ENCODE results near the gene ESPNL.

ESPNL gene

GRCh38 chr2:238152771-238153688, 52.9 kb downstream of the ESPNL start:
- Mint-ChIP-seq H3K9me3 (peaks cover 4% of the 10 kb centered on the region), H3K36me3 (ENCODE audit: low read depth) (no peaks in the 10 kb centered on the region), H3K4me1 (ENCODE audit: low read depth) (no peaks in the 10 kb centered on the region), H3K4me3 (no peak overlapping the region), H3K27me3 (peaks cover 2% of the 10 kb centered on the region), H3K27ac (no peak overlapping the region)
- DNase-seq = no peak

- H3K27ac Mint-ChIP-seq = no peak overlapping the region
- H3K9me3 Mint-ChIP-seq = peaks cover 4% of the 10 kb centered on the region
- no peak for DNase-seq
Observed at GRCh38 chr2:238154570-238154969, 54.4 kb downstream of the ESPNL start.

GRCh38 chr2:238155051-238155760, 55.1 kb downstream of the ESPNL start:
- no peaks in the 10 kb centered on the region for H3K36me3 Mint-ChIP-seq (ENCODE audit: low read depth)
- no peak for DNase-seq

More at GRCh38 chr2:238154570-238154969, 54.4 kb downstream of the ESPNL start:
- peaks cover 7% of the 10 kb centered on the region for H3K27me3 Mint-ChIP-seq
- H3K4me3 Mint-ChIP-seq = no peak overlapping the region
- H3K36me3 Mint-ChIP-seq (ENCODE audit: low read depth) = no peaks in the 10 kb centered on the region
- peaks cover 4% of the 10 kb centered on the region for H3K4me1 Mint-ChIP-seq (ENCODE audit: low read depth)

GRCh38 chr2:238155761-238156694, 55.9 kb downstream of the ESPNL start:
- H3K4me3 Mint-ChIP-seq = no peak overlapping the region
- H3K27ac Mint-ChIP-seq = no peak overlapping the region
- DNase-seq = no peak
- peaks cover 20% of the 10 kb centered on the region for H3K27me3 Mint-ChIP-seq
- peaks cover 4% of the 10 kb centered on the region for H3K9me3 Mint-ChIP-seq
- no peaks in the 10 kb centered on the region for H3K36me3 Mint-ChIP-seq (ENCODE audit: low read depth)
- H3K4me1 Mint-ChIP-seq (ENCODE audit: low read depth) = peaks cover 10% of the 10 kb centered on the region

More at GRCh38 chr2:238155051-238155760, 55.1 kb downstream of the ESPNL start:
- Mint-ChIP-seq H3K27ac (no peak overlapping the region), H3K4me1 (ENCODE audit: low read depth) (peaks cover 6% of the 10 kb centered on the region), H3K27me3 (peaks cover 12% of the 10 kb centered on the region), H3K9me3 (peaks cover 4% of the 10 kb centered on the region), H3K4me3 (no peak overlapping the region)

- H3K36me3 Mint-ChIP-seq (ENCODE audit: low read depth) = no peaks in the 10 kb centered on the region
- peaks cover 25% of the 10 kb centered on the region for H3K27me3 Mint-ChIP-seq
- peaks cover 4% of the 10 kb centered on the region for H3K9me3 Mint-ChIP-seq
- no peak overlapping the region for H3K4me3 Mint-ChIP-seq
- DNase-seq = no peak
- H3K27ac Mint-ChIP-seq = no peak overlapping the region
- H3K4me1 Mint-ChIP-seq (ENCODE audit: low read depth) = peaks cover 10% of the 10 kb centered on the region
Observed at GRCh38 chr2:238157506-238158017, 57.4 kb downstream of the ESPNL start.

GRCh38 chr2:238158018-238158508, 57.9 kb downstream of the ESPNL start:
- H3K36me3 Mint-ChIP-seq (ENCODE audit: low read depth) = no peaks in the 10 kb centered on the region
- H3K4me1 Mint-ChIP-seq (ENCODE audit: low read depth) = peaks cover 10% of the 10 kb centered on the region
- H3K27me3 Mint-ChIP-seq = peaks cover 28% of the 10 kb centered on the region

GRCh38 chr2:238158509-238159070, 58.5 kb downstream of the ESPNL start, which contains the start of gene ERFE:
Gene ERFE (plus strand): TSS chr2:238158970. CDS start chr2:238159008, 38 bp downstream.
- peak within 1 kb of the TSS; percentile 53 for H3K4me3 Mint-ChIP-seq
- peaks cover 4% of the 10 kb centered on the region for H3K9me3 Mint-ChIP-seq
- no peaks in the 10 kb centered on the region for H3K36me3 Mint-ChIP-seq (ENCODE audit: low read depth)
- H3K27me3 Mint-ChIP-seq = peaks cover 31% of the 10 kb centered on the region
- peak; percentile 76 for DNase-seq
- H3K4me1 Mint-ChIP-seq (ENCODE audit: low read depth) = peaks cover 10% of the 10 kb centered on the region
- H3K27ac Mint-ChIP-seq = no peak within 1 kb of the TSS

More at GRCh38 chr2:238158018-238158508, 57.9 kb downstream of the ESPNL start:
- Mint-ChIP-seq H3K27ac (no peak overlapping the region), H3K4me3 (no peak overlapping the region), H3K9me3 (peaks cover 4% of the 10 kb centered on the region)
- DNase-seq = no peak

GRCh38 chr2:238159071-238159539, 59.0 kb downstream of the ESPNL start:
- Mint-ChIP-seq H3K4me1 (ENCODE audit: low read depth) (peaks cover 10% of the 10 kb centered on the region), H3K27ac (no peak overlapping the region), H3K27me3 (peaks cover 31% of the 10 kb centered on the region), H3K4me3 (peak overlapping the region; percentile 53), H3K9me3 (peaks cover 2% of the 10 kb centered on the region), H3K36me3 (ENCODE audit: low read depth) (no peaks in the 10 kb centered on the region)
- DNase-seq = peak; percentile 57

- H3K27ac Mint-ChIP-seq = no peak overlapping the region
- peak overlapping the region; percentile 53 for H3K4me3 Mint-ChIP-seq
- H3K4me1 Mint-ChIP-seq (ENCODE audit: low read depth) = peaks cover 12% of the 10 kb centered on the region
- no peak for DNase-seq
- no peaks in the 10 kb centered on the region for H3K9me3 Mint-ChIP-seq
- peaks cover 37% of the 10 kb centered on the region for H3K27me3 Mint-ChIP-seq
- H3K36me3 Mint-ChIP-seq (ENCODE audit: low read depth) = no peaks in the 10 kb centered on the region
Observed at GRCh38 chr2:238159661-238160205, 59.6 kb downstream of the ESPNL start.

- Mint-ChIP-seq H3K27me3 (peaks cover 44% of the 10 kb centered on the region), H3K27ac (no peak overlapping the region), H3K9me3 (no peaks in the 10 kb centered on the region), H3K36me3 (ENCODE audit: low read depth) (no peaks in the 10 kb centered on the region), H3K4me3 (no peak overlapping the region), H3K4me1 (ENCODE audit: low read depth) (peaks cover 15% of the 10 kb centered on the region)
- DNase-seq = no peak
Observed at GRCh38 chr2:238160206-238161129, 60.3 kb downstream of the ESPNL start.

- Mint-ChIP-seq H3K4me1 (ENCODE audit: low read depth) (peaks cover 15% of the 10 kb centered on the region), H3K27me3 (peaks cover 45% of the 10 kb centered on the region), H3K9me3 (no peaks in the 10 kb centered on the region), H3K4me3 (no peak overlapping the region), H3K27ac (no peak overlapping the region), H3K36me3 (ENCODE audit: low read depth) (no peaks in the 10 kb centered on the region)
- DNase-seq = no peak
Observed at GRCh38 chr2:238161291-238162051, 61.3 kb downstream of the ESPNL start.
